Activated CD8-positive, alpha-beta memory T cell treated with anti-CD3 and anti-CD28 coated beads for 24 hours (primary cell): ENCODE data around the gene PIGU.
"Not testable (repeated sequence)": the region's sequence is repeated elsewhere in the genome, so short reads cannot be mapped to it uniquely, and the experiment has no call there.

ENCODE experiments used
- DNase-seq: peaks from one replicate; pipeline ENCODE4 v3.0.0-alpha.2; 2020

PIGU gene

DNA sequence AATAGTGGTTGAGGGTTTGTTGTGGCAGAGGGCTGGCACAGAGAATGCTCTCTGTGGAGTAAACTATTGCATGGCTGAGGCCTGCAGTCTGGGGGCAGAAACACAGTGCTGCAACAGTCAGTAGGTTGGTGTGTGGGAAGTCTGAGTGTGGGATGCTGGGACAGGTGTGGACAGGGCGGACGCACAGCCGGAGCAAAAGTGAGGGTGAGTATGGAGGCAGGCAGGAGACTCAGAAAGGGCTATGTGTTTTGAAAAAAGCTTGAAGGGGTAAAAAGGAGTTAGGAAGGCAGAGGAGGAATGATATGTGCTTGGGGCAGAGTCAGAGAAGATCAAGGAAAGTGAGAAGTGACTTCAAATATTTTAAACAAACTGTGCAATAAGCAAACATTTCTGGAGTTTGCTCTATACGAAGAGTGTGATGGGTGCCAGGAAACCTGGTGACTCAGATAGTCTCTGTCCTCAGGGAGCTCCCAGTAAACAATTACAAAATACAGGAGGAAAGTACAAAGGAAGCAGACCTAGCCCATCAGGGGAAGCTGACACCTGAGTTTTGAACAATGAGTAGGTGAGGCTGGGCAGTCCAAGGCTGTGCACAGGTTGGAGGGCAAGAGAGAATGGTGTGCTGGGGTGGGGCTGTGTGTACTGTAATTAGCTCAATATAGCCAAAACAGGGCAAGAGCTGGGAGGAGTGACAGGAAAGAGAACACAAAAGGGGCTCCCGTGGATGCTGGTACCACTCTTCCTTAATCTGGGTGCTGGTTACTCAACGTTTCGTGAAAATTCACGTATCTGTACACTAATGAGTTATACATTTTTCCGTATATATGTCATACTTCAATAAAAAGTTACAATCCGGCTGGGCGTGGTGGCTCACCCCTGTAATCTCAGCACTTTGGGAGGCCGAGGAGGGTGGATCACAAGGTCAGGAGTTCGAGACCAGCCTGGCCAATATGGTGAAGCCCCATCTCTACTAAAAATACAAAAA lies 55.2 kb downstream of the PIGU start:
- no peak for DNase-seq

DNA sequence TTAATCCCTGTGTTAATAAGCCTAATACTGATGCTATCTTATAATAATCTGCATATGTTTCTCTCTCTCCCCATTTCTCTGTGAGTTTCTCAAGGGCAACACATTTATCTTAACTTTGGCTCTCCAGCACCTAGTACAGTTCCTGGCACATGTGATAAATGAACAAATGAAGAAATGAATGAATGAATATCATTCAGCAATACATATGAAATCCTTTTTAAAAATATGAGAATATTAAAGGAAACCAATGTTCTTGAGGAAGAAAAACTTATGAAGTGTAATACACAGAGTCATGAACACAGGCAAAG lies 55.9 kb downstream of the PIGU start:
- no peak for DNase-seq

DNA sequence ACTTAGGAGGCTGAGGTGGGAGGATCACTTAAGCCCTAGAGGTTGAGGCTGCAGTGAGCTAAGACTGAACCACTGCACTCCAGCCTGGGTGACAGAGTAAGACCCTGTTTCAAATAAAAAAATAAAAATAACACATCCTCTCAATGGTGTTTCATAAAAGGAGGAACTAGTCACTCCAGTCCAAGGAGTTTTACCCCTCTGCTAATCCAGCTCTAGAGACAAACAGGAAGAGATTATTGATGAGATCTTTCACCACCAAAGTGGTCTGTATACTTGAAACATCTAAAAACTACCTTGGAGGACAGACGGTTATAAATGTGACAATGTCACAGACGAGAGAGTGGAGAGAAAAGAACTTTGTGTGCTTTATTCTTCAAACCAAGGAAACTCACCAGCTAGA lies 58.2 kb downstream of the PIGU start:
- no peak for DNase-seq

DNA sequence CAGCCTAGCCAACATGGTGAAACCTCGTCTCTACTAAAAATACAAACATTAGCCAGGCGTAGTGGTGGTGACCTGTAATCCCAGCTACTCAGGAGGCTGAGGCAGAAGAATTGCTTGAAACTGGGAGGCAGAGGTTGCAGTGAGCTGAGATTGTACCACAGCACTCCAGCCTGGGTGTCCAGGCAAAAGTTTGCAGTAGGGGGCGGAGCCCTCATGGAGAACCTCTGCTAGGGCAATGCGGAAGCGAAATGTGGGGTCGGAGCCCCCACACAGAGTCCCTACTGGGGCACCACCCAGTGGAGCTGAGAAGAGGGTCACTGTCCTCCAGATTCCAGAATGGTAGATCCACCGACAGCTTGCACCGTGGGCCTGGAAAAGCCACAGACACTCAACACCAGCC lies 60.0 kb downstream of the PIGU start:
- DNase-seq, result not testable (repeated sequence)

DNA sequence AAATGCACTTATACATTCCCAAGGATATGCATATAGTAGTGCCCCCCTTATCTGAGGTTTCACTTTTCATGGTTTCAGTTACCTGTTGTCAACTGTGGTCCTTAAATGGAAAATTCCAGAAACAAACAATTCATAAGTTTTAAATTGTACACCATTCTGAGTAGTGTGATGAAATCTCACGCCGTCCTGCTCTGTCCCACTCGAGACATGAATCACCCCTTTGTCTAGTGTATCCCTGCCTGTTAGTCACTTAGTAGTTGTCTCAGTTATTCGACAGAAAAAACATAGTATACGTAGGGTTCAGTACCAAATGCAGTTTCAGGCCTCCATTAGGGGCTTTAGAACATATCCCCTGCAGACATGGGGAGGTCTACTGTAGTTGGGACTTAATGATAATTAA lies 61.4 kb downstream of the PIGU start:
- no peak for DNase-seq

DNA sequence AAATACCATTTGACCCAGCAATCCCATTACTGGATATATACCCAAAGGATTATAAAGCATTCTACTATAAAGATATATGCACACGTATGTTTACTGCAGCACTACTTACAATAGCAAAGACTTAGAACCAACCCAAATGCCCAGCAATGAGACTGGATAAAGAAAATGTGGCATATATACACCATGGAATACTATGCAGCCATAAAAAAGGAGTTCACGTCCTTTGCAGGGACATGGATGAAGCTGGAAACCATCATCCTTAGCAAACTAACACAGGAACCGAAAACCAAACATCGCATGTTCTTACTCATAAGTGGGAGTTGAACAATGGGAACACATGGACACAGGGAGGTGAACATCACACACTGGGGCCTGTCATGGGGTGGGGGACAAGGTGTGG lies 64.9 kb downstream of the PIGU start:
- not testable (repeated sequence) for DNase-seq

DNA sequence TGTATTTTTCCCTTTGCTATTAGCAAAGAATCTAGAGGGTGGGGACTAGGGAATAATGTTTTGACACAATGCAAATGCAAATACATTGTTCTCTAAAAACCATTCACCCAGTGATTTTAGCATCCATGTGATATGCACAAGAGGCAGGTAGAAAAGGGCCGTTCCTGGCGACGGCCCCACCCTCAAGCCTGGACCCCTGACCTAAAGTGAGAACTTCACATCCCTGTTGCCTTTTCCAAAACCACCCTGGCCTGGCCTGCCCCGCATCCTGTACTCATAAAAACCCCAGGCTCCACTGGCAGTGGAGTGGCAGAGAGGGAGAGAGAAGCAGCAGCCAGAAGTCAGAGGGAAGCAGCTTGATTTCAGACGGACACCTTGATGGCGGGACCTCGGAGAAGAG lies 69.8 kb downstream of the PIGU start:
- no peak for DNase-seq

DNA sequence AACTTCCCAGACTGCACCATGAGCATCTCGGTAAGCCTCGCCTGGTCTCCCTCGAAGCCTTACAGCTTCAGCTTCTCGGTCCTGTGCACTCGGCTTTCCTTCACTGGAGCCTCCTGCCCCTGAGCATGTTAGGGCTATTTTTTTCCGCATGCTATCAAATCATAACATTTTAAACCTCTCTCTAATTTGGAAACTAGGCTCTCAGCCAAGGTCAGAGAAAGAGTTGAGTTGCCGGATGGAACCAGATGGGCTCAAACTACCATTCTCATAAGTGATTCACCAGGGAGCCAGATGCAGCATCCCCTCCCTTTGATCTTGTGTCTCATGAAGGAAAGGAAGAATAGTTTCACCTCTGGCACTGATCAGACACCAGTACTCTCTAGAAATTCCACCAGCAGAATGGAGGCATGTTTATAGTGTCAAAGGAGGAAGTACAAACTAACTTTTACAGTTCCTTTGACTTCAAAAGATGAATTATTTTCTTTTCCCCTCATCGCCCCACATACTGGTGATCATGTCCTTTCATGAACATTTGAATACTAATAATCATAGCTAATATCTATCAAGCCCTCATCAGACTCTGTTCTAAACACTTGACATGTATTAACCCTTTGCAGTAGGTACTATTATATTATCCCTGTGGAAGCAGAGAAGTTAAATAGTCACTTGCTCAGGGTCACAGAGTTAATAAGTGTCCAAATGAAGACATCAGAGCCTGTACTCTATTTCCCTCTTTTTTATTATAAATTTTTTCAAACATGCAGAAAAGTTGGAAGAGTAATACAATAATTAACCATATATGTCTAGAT lies 71.7 kb downstream of the PIGU start:
- DNase-seq, result no peak

DNA sequence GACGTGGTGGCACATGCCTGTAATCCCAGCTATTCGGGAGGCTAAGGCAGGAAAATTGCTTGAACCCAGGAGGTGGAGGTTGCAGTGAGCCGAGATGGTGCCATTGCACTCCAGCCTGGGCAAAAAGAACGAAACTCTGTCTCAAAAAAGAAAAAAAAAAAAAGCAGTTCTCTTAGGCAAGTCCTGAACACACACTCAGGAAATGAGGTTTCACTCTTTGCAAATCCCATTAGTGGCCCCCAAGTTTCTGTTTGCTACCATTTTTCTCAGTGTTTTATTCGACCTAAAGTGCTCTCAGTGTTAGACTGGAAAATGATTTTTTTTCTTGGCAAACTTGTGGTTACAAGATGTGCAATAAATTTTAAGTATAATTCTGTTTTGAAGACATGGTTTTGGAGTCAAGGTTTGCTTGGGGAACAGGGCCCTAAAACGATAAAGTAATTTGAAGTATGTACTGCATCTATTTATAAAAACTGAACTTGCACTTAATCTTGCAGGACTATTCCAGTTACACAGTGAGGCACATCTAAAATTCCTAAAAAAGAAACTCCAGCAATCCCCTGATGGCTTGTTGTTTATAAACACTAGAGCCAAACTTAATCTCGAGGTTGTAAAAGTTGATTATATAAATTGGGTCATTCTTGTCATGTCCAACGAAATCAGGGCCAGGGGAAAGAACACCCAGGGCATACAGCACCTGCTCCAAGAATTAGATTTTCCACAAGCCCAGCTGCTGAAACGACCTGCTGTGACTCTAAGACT lies 75.8 kb downstream of the PIGU start:
- no peak for DNase-seq

DNA sequence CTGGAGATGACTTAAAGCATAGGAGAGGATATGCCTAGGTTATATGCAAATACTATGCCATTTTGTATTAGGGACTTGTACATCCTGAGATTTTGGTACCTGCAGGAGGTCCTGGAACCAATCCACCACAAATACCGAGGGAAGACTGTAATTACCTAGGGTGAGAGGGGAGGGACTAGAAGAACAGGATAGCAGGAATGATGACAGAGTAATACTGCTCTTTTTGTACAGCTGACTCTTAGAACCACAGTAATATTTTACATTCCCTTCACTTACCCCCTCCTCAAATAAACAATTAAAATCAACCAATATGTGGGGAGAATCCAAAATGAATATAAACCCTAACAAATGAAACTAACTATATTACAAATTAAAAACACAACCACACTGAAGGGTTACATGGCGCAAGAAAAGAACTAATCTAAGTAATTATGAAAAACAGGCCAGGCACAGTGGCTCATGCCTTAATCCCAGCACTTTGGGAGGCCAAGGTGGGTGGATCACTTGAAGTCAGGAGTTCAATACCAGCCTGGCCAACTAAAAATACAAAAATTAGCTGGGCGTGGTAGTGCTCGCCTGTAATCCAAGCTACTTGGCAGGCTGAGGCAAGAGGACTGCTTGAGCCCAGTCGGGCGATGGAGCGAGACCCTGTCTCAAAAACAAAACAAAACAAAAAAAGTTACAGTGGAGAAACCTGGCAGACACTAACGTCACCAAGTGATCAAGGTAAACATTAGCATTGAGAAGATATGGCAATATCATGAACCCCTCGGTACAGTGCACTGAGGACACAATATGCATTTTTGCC lies 81.3 kb downstream of the PIGU start:
- DNase-seq, result no peak

DNA sequence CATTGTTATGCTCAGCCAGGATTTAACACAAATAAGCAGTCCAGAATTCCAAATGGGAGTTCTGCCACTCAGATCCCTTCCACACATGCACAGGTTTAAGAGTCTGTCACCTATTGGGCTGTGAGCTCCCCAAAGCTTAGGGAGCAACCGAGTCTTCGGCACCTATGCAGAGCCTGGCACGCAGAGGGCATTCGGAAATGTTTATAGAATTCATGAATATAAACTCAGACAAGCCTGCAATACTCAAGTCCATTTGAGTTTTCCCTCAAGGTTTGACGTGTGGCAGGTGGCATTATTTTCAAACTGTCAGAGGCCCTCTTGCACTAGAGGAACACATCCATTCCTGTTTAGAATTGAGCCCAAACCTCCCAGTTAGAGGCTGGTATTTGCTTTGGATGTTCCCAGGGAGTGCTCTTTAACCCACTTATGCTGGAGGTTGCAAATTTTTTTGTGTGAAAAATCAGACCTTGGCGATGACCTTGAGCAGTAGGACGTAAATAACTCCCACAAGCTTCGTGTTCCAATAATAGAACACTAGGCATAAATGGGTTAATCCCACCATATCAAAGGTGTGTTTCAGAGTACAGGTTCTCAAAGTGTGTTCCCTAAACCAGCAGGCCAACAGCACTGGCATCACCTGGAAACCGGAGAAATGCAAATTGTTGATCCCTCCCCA lies 90.3 kb downstream of the PIGU start:
- DNase-seq, result no peak

DNA sequence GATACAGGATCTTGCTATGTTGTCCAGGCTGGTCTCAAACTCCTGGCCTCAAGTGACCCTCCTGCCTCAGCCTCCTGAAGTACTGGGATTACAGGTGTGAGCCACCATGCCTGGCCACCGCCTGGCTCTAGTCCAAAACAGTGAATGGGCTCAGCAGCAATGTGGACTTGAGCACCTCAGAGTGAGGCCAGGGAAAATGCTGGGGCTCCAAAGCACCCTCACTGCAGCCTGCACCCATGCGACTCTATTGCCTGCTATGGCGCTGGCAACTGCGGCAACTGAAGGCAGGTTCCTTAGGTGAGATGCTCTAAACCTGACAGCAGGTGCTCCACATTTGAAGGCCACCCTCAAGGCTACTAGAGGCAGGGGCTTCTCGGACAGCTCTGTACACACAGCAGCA lies 91.9 kb downstream of the PIGU start:
- DNase-seq, result peak; percentile 37

DNA sequence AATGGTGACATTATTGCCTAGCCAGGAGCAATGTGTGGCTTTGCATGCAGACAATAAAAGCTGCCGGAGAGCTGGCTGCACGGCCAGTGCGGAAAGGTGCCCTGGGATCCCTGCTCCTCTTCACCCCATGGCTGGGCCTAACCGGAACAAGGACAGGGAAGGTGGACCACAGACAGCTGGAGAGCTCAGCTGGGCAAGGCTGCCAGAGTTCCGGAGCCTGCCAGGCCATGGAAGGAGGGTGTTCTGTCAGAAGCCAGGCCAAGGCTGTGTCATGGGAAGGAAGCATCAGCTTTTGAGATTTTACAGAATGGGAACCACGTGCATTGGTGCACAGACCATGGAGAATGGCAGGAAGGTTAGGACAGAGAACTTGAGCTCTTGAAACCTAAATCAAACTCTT lies 93.3 kb downstream of the PIGU start:
- no peak for DNase-seq

DNA sequence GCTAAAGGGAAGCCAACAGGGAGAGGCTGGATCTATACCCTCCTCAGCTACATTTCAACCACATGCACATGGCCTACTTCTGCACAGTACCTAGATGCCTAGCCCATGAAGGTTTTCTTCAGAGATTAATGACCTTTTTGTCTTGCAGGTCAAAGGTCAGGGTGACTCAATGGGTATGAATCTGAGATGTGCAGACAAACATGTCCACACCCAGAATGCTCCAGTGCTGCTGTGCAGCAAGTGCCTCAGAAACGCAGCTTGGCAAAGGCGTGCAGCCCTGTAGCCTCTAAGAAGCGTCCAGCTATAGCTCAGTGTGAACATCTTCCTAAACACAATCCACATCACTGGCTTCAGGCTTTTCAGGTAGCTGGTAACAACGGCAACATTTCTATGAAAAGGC lies 94.0 kb downstream of the PIGU start:
- DNase-seq, result peak; percentile 13

DNA sequence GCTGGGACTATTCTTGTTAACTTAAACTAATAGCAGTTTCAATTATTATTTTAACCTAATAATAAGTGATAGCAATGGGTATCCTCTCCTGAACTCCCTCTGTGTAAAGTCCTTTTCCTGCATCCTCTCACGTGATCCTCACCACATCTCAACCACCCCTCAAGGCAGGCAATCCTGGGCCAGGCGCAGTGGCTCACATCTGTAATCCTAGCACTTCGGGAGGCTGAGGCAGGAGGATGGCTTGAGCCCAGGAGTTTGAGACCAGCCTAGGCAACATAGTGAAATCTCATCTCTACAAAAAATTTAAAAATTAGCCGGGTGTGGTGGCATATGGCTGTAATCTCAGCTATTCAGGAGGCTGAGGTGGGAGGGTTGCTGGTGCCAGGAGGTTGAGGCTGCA lies 94.7 kb downstream of the PIGU start:
- DNase-seq, result no peak

DNA sequence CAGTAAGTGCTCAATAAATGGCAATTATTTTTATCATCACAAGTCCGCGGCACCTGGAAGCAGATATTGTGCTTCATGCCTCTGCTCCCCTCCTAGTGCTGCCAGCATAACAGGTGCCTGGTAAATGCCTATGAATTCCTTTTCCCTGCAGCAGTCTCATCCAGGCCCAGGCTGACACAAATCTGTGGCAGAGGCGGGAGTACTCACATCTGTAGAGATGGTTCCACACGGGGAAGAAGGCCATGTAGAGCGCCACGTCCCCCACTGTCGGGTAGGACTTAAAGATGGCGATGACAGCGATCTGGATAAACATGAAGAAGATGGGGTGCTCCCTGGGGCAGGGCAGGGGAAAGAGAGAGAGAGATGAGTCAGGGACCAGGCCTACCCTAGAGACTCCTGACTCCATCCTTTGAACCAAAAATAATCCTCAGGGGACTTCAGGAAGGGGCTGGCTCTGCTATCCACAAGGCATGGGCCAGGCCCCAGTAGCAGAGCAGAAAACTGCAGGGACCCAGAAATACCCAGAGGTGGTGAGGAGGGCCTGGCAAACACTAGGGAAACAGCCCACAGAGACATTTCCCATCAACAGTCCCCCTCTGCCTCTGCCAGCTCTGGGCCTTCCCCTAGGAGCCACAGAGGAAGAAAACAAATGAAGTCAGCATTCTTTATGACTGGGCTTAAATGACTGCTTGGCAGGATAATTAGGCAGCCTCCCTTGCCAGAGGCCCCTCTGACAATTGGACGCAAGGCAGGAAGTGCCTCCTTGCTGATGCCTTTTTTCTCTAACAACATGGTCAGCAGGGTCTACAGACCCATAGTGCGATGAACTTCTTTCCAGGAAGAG lies 95.3 kb downstream of the PIGU start:
- no peak for DNase-seq

DNA sequence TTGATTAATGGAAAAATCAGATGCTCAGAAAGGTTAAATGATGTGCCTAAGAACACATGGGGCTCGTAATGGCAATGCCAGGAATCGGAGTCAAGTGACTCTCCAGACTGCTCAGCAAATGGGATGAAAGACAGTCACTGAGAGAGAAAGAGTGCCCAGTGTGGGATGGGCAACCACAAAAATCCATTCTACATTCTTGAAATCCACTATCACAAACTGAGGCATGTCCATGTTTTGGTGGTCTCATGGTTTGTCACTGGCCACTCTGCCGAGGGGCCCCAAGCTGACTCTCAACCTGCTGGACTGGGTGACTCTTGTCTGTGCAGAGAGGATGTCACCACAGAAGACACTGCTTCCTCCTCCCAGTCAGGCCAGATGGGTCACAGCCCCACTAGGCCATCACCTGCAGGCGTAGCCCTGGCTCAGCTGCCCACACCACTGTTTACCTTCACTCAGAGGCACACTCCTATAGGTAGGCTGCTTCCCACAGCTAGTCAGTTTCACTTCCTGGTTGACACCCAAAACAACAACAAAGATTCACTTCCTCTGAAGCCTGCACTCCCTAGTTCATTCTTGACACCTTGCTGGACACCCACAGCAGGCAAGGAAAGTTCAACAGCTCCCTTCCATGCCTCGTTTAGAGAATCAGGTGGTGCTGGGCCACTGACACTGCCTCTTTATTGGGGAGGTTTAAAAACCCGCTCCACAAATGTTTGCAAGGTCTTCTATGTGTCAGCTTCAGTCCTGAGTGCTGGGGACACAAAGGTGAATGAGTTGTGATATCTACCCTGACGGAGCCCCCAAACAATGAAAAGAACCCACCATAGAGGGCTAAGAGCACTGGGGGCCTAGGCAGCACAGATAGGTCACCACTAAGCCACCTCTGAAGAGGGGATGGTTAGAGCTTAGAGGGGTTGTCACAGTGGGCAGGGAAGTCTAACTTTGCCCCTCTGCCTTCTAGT lies 96.6 kb downstream of the PIGU start:
- no peak for DNase-seq

DNA sequence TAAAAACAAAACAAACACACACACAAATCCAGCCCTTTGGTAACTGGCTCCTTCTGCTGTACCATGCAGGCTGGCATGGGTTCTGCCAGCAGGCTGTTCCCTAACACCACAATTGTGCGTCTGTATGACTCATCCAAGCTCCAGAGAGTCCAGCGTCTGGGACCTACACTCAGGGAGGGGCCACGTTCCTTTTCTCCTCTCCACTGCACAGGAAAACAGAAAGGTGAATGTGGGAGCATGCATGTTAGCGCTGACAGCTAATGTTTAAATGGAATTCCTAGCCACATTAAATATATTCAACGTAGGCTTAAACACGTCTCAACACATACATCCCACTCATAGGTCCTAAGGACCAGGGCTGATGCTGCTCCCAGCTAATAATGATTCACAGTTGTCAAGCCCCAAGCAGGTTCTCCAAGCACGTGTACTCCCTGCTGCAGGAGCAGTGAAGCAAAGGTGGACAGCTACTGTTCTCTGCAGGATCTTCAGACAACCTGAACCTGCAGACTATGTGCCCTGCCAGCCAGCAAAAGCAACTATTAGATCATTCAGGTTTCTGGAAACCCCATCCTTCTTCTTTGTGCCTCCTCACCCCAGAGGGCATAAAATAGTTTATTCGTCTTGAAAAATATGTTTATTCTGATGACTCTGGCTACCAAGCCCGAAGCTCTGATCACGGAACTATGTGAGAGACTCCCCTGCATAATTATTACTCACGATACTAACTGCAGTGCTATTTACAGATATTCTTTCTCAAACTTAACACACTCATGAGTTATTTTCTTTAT lies 97.5 kb downstream of the PIGU start:
- peak; percentile 24 for DNase-seq

DNA sequence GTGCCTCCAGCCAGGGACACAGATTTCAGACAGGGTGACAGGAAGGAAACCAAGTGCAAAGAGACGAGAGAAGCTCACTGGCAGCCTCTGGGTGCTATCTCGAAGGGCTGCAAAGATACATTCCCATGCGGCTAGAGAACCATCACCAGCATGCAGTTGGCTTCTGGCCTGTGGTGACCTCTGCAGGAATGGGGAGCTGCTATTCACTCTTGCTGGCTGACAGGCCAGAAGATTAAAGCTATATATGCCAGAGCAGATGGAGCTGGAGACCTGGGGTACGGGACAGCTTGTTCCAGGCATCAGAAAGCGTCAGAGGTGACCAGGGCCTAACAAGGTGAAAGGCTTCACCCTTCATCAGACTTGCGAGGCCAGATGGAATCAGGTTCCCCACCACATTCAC lies 98.4 kb downstream of the PIGU start:
- DNase-seq, result peak; percentile 28
